GM23338 (cell line): ENCODE results near the gene NHS.

Source experiments
- CREB1 ChIP-seq: fragments of 250-450 bp; sonication (Bioruptor Pico); IDR thresholded peaks from 2 replicates; pipeline ENCODE4 v1.5.0; 2020; ENCODE audit warnings: low read depth, mild to moderate bottlenecking, moderate library complexity
- EZH2 ChIP-seq: fragments of 200-600 bp; sonication (generic); IDR thresholded peaks from one replicate; pipeline ENCODE4 v1.8.0; 2017; ENCODE audit warnings: antibody characterized with exemption, mild to moderate bottlenecking, low read depth; ENCODE audit not compliant: unreplicated experiment
- TF ChIP-seq, protein P1 (sequence below), 2 experiments: fragments of 200-600 bp in 1 of 2; sonication (generic) in 1 of 2; conservative IDR thresholded peaks; 2 replicates each; pipeline versions ENCODE4 v1.5.1 to v1.6.1; 2016 to 2017; ENCODE audit warnings: antibody characterized with exemption in 2 of 2, low read depth in 2 of 2, mild to moderate bottlenecking in 2 of 2, moderate library complexity in 1 of 2
- TF ChIP-seq, protein P2 (sequence below): IDR thresholded peaks from one replicate; pipeline ENCODE4 v1.6.1; 2018; ENCODE audit warnings: antibody characterized with exemption; ENCODE audit not compliant: unreplicated experiment

- TF ChIP-seq, protein P1, sequence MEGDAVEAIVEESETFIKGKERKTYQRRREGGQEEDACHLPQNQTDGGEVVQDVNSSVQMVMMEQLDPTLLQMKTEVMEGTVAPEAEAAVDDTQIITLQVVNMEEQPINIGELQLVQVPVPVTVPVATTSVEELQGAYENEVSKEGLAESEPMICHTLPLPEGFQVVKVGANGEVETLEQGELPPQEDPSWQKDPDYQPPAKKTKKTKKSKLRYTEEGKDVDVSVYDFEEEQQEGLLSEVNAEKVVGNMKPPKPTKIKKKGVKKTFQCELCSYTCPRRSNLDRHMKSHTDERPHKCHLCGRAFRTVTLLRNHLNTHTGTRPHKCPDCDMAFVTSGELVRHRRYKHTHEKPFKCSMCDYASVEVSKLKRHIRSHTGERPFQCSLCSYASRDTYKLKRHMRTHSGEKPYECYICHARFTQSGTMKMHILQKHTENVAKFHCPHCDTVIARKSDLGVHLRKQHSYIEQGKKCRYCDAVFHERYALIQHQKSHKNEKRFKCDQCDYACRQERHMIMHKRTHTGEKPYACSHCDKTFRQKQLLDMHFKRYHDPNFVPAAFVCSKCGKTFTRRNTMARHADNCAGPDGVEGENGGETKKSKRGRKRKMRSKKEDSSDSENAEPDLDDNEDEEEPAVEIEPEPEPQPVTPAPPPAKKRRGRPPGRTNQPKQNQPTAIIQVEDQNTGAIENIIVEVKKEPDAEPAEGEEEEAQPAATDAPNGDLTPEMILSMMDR (conservative IDR thresholded peaks at IDR 0.05; ENCODE audit: low read depth in 2 of 2) = no peak
- TF ChIP-seq CREB1 (CRISPR knock-in tag) = no peak
- TF ChIP-seq EZH2 = no peak
- TF ChIP-seq, protein P2, sequence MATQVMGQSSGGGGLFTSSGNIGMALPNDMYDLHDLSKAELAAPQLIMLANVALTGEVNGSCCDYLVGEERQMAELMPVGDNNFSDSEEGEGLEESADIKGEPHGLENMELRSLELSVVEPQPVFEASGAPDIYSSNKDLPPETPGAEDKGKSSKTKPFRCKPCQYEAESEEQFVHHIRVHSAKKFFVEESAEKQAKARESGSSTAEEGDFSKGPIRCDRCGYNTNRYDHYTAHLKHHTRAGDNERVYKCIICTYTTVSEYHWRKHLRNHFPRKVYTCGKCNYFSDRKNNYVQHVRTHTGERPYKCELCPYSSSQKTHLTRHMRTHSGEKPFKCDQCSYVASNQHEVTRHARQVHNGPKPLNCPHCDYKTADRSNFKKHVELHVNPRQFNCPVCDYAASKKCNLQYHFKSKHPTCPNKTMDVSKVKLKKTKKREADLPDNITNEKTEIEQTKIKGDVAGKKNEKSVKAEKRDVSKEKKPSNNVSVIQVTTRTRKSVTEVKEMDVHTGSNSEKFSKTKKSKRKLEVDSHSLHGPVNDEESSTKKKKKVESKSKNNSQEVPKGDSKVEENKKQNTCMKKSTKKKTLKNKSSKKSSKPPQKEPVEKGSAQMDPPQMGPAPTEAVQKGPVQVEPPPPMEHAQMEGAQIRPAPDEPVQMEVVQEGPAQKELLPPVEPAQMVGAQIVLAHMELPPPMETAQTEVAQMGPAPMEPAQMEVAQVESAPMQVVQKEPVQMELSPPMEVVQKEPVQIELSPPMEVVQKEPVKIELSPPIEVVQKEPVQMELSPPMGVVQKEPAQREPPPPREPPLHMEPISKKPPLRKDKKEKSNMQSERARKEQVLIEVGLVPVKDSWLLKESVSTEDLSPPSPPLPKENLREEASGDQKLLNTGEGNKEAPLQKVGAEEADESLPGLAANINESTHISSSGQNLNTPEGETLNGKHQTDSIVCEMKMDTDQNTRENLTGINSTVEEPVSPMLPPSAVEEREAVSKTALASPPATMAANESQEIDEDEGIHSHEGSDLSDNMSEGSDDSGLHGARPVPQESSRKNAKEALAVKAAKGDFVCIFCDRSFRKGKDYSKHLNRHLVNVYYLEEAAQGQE = no peak
Observed at GRCh38 chrX:17560385-17560784, 185.4 kb downstream of the NHS start.
